HEK293T (cell line): Measurements from ENCODE around the gene SLC25A29.

Source experiments
- ARNT ChIP-seq: fragments of 450-650 bp; IDR thresholded peaks from 2 replicates; pipeline ENCODE4 v1.6.1; 2017; ENCODE audit warnings: mild to moderate bottlenecking
- BHLHE40 ChIP-seq: fragments of 450-650 bp; IDR thresholded peaks from 2 replicates; pipeline ENCODE4 v1.6.1; 2016; ENCODE audit warnings: mild to moderate bottlenecking, moderate library complexity, borderline replicate concordance
- CTBP1 ChIP-seq: fragments of 450-650 bp; IDR thresholded peaks from 2 replicates; pipeline ENCODE4 v1.6.1; 2016; ENCODE audit warnings: borderline replicate concordance
- ELF4 ChIP-seq: fragments of 450-650 bp; IDR thresholded peaks from 2 replicates; pipeline ENCODE4 v1.6.1; 2017; ENCODE audit warnings: antibody characterized with exemption
- HDGF ChIP-seq: fragments of 450-650 bp; IDR thresholded peaks from 2 replicates; pipeline ENCODE4 v1.6.1; 2017; ENCODE audit warnings: antibody characterized with exemption, borderline replicate concordance
- L3MBTL2 ChIP-seq: fragments of 450-650 bp; conservative IDR thresholded peaks from 2 replicates; pipeline ENCODE4 v1.6.1; 2016; ENCODE audit warnings: mild to moderate bottlenecking
- NFRKB ChIP-seq: fragments of 450-650 bp; IDR thresholded peaks from 2 replicates; pipeline ENCODE4 v1.6.1; 2016; ENCODE audit warnings: mild to moderate bottlenecking, moderate library complexity
- ZNF384 ChIP-seq: fragments of 450-650 bp; IDR thresholded peaks from 2 replicates; pipeline ENCODE4 v1.6.1; 2016

GRCh38 chr14:100304825-100305323 lies 1.4 kb downstream of the SLC25A29 start:
- TF ChIP-seq L3MBTL2 (no peak), CTBP1 (no peak), BHLHE40 (no peak), NFRKB (no peak), ELF4 (no peak), ARNT (no peak), HDGF (no peak), ZNF384 (no peak)
